Measurements from ENCODE around the gene COL9A3. TPM values are rescaled to one million over a fixed set of nuclear protein-coding genes. Genes with fewer than 3 reads are reported as not detected.

COL9A3 gene
- total RNA-seq, 1 donor: 0.43 TPM

DNA sequence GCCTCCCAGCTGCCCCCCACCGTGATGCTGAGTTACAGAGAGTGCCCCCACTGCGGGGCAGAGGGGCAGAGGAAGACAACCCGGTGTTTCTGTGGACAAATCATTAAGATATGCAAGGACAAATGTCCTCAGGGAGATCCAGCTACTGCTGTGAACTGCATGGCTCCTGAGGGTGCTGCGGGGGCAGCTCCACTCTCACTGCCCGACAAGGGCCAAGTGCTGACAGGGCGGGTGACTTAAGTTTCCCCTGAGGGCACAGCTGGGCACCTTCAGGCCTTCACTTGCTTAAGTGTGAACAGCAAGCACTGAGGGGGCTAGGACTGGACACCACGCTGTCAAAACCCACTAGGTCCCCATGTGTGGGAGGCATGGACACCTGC is 71.0 kb downstream of the COL9A3 start:
- peak; percentile 14 for DNase-seq (ENCODE audit: low read depth)
- TF ChIP-seq, protein P1, sequence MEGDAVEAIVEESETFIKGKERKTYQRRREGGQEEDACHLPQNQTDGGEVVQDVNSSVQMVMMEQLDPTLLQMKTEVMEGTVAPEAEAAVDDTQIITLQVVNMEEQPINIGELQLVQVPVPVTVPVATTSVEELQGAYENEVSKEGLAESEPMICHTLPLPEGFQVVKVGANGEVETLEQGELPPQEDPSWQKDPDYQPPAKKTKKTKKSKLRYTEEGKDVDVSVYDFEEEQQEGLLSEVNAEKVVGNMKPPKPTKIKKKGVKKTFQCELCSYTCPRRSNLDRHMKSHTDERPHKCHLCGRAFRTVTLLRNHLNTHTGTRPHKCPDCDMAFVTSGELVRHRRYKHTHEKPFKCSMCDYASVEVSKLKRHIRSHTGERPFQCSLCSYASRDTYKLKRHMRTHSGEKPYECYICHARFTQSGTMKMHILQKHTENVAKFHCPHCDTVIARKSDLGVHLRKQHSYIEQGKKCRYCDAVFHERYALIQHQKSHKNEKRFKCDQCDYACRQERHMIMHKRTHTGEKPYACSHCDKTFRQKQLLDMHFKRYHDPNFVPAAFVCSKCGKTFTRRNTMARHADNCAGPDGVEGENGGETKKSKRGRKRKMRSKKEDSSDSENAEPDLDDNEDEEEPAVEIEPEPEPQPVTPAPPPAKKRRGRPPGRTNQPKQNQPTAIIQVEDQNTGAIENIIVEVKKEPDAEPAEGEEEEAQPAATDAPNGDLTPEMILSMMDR (IDR thresholded peaks at IDR 0.05; ENCODE audit: insufficient read depth, low read depth, low read length): no peak
- H3K4me3 ChIP-seq (ENCODE audit: low read depth, low read length): no peak overlapping the region

DNA sequence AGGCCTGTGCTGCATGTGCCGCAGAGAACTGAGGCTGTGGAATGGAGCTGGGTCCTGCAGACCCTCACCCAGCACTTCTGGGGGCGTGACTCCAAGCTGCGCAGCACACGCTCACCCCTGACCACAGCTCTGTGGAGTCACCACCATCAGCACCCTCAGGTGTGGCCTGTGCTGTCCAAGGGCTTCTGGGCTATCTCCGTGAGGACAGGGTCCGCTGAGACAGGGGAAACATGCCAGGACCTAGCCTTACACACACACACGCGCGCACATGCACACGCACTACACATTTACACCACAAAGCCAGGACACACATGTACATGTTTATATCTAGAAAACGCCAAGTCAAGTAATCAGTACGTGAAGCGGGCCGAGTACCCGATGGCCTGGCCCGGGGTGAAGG is 71.6 kb downstream of the COL9A3 start:
- TF ChIP-seq, protein P1 (IDR thresholded peaks at IDR 0.05; ENCODE audit: insufficient read depth, low read depth, low read length): no peak
- H3K4me3 ChIP-seq (ENCODE audit: low read depth, low read length): no peak overlapping the region
- no peak for DNase-seq (ENCODE audit: low read depth)

DNA sequence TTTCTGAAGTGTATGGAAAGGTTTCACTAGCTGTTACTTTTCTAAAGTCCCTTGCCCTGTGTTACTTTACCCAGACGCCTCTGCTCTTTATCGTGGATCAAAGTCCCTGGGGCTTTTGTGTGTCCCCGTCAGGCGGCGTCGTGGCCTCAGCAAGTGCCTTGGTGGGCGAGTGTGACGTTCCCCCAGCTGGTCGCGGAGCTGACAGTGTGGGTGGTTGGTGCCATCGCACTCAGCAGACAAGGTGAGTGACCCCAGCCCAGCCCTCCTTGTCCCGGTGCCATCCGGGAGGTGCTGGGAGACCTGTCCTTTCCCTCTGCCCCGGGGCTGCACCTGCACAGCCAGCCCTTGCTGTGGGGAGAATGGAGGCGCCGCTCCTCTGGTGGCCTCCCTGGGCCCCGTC is 72.1 kb downstream of the COL9A3 start:
- TF ChIP-seq, protein P1 (IDR thresholded peaks at IDR 0.05; ENCODE audit: insufficient read depth, low read depth, low read length): no peak
- H3K4me3 ChIP-seq (ENCODE audit: low read depth, low read length): no peak overlapping the region
- no peak for DNase-seq (ENCODE audit: low read depth)

DNA sequence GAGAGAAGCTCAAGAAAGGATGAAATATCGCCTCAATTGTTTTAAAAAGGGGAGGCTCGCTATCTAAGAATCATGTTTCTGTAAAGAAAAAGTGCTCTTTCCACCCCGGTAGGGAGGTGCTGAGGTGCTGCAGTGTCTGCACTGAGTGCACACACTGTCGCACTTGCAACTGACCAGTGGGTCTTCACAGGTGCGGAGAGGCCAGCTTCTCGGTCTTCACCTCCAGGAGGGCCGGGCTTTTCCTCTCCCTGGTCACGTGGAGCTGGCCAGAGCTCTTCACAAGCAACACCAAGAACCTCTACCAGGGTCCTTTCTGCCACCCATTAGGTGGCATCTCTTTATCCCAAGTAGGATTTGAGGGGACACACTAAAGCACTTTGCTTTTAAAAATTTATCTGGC is 72.6 kb downstream of the COL9A3 start:
- TF ChIP-seq, protein P1 (IDR thresholded peaks at IDR 0.05; ENCODE audit: insufficient read depth, low read depth, low read length): no peak
- no peak overlapping the region for H3K4me3 ChIP-seq (ENCODE audit: low read depth, low read length)
- no peak for DNase-seq (ENCODE audit: low read depth)

DNA sequence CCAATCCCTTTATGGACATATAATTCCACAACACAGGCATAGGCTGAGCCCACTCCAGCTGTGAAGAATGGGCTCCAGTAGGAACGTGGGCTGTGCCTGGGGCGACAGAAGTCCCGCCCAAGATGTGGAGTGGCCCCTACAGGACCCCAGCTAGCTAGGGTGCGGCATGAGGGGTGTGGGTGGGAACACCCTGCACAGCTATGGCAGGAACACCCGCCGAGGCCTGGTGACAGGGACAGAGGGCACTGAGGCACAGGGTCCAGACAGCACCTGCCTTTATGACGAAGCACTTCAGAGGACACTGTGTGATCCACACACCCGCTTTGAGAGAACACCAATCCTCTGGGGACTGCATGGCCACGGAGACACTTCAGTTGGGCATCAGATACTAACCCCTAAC is 73.0 kb downstream of the COL9A3 start:
- H3K4me3 ChIP-seq (ENCODE audit: low read depth, low read length): no peak overlapping the region
- DNase-seq (ENCODE audit: low read depth): no peak
- TF ChIP-seq, protein P1 (IDR thresholded peaks at IDR 0.05; ENCODE audit: insufficient read depth, low read depth, low read length): no peak

DNA sequence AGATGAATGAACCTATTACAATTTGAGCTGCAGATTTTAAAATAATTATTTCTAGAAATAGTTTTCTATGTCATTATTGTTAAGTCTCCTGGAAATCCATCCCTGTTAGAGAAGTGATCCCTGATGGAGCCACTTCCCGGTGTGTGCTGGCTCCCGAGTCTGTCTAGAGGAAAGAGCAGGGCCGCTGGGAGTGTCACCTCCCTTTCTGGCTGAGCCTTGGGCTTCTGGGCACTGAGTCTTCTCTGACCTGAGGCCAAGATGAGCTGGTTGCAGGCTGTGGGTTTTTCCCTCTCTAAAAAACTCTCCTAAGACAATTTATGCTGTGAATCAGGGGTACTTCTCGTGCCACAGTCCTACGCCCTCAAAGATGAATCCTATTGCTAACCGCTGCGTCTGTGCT is 73.6 kb downstream of the COL9A3 start:
- no peak overlapping the region for H3K4me3 ChIP-seq (ENCODE audit: low read depth, low read length)
- no peak for DNase-seq (ENCODE audit: low read depth)
- TF ChIP-seq, protein P1 (IDR thresholded peaks at IDR 0.05; ENCODE audit: insufficient read depth, low read depth, low read length): no peak

Small RNA genes lying within 50 kb of the gene (small RNA-seq; reads per million reads assigned to genes)
- gene DPH3P1: not detected

Other genes with a start within 250 kb of the COL9A3 start
- gene SLCO4A1, start 174.5 kb upstream of the COL9A3 start, total RNA-seq: 0.97 and 3.0 TPM in 2 replicates
- under 0.01 TPM in 2 replicates for gene NTSR1, start 108.2 kb upstream of the COL9A3 start, total RNA-seq
- gene MRGBP, start 20.6 kb upstream of the COL9A3 start, total RNA-seq: 22.2 and 23.7 TPM in 2 replicates
- gene OGFR, start 12.2 kb upstream of the COL9A3 start, total RNA-seq: 30.3 and 33.7 TPM in 2 replicates
- gene TCFL5, start 44.8 kb downstream of the COL9A3 start, total RNA-seq: 12.6 and 19.0 TPM in 2 replicates
- gene DIDO1, start 109.5 kb downstream of the COL9A3 start, total RNA-seq: 41.2 and 47.5 TPM in 2 replicates
- 31.2 and 34.5 TPM in 2 replicates for gene GID8, start 121.1 kb downstream of the COL9A3 start, total RNA-seq
- 23.7 and 24.8 TPM in 2 replicates for gene SLC17A9, start 135.7 kb downstream of the COL9A3 start, total RNA-seq
- gene BHLHE23, start 189.9 kb downstream of the COL9A3 start, total RNA-seq: not detected in 2 replicates